C4-2B (cell line): Measurements from ENCODE around the gene TMEM30B.

Experiments used
- ZFX ChIP-seq: fragments of 450-650 bp; IDR thresholded peaks from 2 replicates; pipeline ENCODE4 v1.6.1; 2017
- TF ChIP-seq, protein P1 (sequence below): fragments of 450-650 bp; conservative IDR thresholded peaks from 2 replicates; pipeline ENCODE4 v1.5.1; 2017; ENCODE audit warnings: mild to moderate bottlenecking

DNA sequence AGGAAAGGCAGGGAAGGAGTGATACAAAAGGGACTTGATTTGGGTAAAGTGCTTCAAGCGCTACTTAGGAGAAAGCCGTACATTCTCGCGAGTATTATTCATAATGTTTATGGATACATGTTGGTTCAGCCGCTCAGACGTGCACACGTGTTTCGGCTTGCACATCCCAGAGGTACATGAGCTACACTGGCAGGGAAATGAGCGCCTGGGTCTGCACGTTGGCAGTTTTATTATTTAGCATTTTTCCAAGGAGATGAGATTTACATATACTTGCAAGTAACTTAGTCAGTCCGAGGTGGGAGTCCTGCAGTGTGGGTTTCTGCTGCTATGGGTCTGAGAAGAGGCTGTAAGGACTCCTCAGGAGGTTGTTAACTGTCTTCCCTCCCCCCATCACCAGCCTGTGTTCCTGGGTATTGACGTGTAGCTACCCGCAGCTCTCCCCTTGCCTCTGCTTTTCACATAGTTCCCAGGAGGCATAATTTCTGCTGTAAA lies 41.7 kb upstream of the TMEM30B start:
- TF ChIP-seq, protein P1, sequence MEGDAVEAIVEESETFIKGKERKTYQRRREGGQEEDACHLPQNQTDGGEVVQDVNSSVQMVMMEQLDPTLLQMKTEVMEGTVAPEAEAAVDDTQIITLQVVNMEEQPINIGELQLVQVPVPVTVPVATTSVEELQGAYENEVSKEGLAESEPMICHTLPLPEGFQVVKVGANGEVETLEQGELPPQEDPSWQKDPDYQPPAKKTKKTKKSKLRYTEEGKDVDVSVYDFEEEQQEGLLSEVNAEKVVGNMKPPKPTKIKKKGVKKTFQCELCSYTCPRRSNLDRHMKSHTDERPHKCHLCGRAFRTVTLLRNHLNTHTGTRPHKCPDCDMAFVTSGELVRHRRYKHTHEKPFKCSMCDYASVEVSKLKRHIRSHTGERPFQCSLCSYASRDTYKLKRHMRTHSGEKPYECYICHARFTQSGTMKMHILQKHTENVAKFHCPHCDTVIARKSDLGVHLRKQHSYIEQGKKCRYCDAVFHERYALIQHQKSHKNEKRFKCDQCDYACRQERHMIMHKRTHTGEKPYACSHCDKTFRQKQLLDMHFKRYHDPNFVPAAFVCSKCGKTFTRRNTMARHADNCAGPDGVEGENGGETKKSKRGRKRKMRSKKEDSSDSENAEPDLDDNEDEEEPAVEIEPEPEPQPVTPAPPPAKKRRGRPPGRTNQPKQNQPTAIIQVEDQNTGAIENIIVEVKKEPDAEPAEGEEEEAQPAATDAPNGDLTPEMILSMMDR: no peak
- TF ChIP-seq ZFX: no peak
